Measurements from ENCODE around the gene CENPX. TPM values are rescaled to one million over a fixed set of nuclear protein-coding genes. Genes with fewer than 3 reads are reported as not detected.
A peak's percentile ranks its signal among the peaks of the same experiment; 100 is the strongest.

Gene CENPX
- total and polyA plus RNA-seq, 10 donors = 25.4 to 91.8 (median 32.9) TPM

GRCh38 chr17:82062984-82063368 lies 40.3 kb upstream of the CENPX start:
- H3K4me3 ChIP-seq = no peak overlapping the region
- intact Hi-C loops (cut with DNase I; ENCODE audit: low total_unique reads) = no loop called here
- H3K27me3 ChIP-seq (replicated peaks in 1 of 7) = no peaks in the 10 kb centered on the region
- no peaks in the 10 kb centered on the region for H3K9me3 ChIP-seq
- H3K36me3 ChIP-seq = peaks cover 0 to 62% (median 54%) of the 10 kb centered on the region in 6 donors
- no peak for DNase-seq
- no peak overlapping the region for H3K27ac ChIP-seq
- peaks cover 17 to 67% (median 41%) of the 10 kb centered on the region in 6 donors for H3K4me1 ChIP-seq
- WGBS, 5 donors = 80 to 97% (median 93%) methylated on average over 1 to 9 of the region's 9 CpGs; no CpG with 5 or more reads in 1 of the 5 donors
- TF ChIP-seq POLR2A (IDR thresholded peaks at IDR 0.05) = no peak
- TF ChIP-seq POLR2AphosphoS5 (IDR thresholded peaks at IDR 0.05) = no peak
- TF ChIP-seq, protein P1, sequence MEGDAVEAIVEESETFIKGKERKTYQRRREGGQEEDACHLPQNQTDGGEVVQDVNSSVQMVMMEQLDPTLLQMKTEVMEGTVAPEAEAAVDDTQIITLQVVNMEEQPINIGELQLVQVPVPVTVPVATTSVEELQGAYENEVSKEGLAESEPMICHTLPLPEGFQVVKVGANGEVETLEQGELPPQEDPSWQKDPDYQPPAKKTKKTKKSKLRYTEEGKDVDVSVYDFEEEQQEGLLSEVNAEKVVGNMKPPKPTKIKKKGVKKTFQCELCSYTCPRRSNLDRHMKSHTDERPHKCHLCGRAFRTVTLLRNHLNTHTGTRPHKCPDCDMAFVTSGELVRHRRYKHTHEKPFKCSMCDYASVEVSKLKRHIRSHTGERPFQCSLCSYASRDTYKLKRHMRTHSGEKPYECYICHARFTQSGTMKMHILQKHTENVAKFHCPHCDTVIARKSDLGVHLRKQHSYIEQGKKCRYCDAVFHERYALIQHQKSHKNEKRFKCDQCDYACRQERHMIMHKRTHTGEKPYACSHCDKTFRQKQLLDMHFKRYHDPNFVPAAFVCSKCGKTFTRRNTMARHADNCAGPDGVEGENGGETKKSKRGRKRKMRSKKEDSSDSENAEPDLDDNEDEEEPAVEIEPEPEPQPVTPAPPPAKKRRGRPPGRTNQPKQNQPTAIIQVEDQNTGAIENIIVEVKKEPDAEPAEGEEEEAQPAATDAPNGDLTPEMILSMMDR (IDR thresholded peaks at IDR 0.05 in 8 of 11, conservative IDR thresholded peaks at IDR 0.05 in 3 of 11) = no peak

DNA sequence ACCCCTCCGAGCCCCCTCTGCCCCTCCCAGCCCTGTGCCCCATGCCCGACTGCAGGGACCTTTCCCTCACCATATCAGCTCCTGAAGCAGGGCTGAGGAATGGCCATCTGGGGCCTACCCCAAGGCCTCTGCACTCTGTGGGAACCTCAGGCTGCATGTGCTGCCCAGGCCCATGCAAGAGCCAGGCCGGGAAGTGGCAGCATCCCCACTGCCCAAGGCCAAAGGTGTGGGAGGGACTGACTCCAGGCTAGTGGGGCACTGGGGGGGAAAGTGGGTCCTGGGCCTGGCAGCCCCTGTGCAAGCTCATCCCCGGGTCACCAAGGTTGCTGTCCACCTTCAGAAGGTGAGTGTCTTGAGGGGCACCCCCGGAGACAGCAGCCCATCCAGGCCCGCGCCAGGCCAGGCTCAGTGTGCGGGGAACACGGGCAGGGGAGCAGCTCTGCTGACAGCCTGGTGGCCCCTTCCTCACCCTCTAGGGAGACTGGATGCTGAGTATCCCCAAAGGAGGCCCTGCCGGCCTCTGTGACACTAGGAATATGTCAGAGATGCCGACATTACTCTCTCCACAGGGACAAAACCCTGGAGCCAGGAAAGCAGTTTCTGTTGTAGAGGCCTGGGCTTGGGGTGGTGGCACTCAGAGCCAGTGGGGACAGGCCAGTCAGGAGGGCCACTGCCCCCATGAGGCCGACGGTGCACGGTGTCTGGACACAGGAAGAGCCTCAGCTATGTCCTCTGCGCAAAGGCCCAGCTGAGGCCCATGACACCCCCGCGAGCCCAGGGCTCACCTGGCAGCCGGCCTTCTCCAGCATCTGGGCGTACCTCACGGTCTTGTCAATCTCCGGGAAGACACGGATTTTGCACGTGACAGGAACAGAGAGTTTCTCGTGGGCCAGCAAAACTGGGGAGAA lies 39.7 kb upstream of the CENPX start:
- peak; percentile 67 for DNase-seq
- peaks cover 17 to 74% (median 41%) of the 10 kb centered on the region in 6 donors for H3K4me1 ChIP-seq
- no peak overlapping the region for H3K4me3 ChIP-seq
- no peaks in the 10 kb centered on the region for H3K27me3 ChIP-seq (replicated peaks in 1 of 7)
- H3K36me3 ChIP-seq = peaks cover 0 to 69% (median 60%) of the 10 kb centered on the region in 6 donors
- intact Hi-C loops (cut with DNase I; ENCODE audit: low total_unique reads) = no loop called here
- H3K9me3 ChIP-seq = no peaks in the 10 kb centered on the region
- TF ChIP-seq POLR2AphosphoS5 (IDR thresholded peaks at IDR 0.05) (no peak), POLR2A (IDR thresholded peaks at IDR 0.05) (no peak)
- TF ChIP-seq, protein P1 (IDR thresholded peaks at IDR 0.05 in 8 of 11, conservative IDR thresholded peaks at IDR 0.05 in 3 of 11) = no peak
- WGBS, 5 donors = 75 to 95% (median 86%) methylated on average over 17 to 24 of the region's 24 CpGs
- H3K27ac ChIP-seq = no peak overlapping the region

- WGBS, 5 donors = 91 to 93% (median 92%) methylated on average over 23 to 34 of the region's 34 CpGs
- DNase-seq = peak; percentile 73
- H3K36me3 ChIP-seq = peaks cover 0 to 79% (median 71%) of the 10 kb centered on the region in 6 donors
- peaks cover 14 to 77% (median 38%) of the 10 kb centered on the region in 6 donors for H3K4me1 ChIP-seq
- no peaks in the 10 kb centered on the region for H3K9me3 ChIP-seq
- TF ChIP-seq POLR2AphosphoS5 (IDR thresholded peaks at IDR 0.05) (peak in 2 of 3 donors; percentile 26 to 58), POLR2A (IDR thresholded peaks at IDR 0.05) (no peak)
- intact Hi-C loops (cut with DNase I; ENCODE audit: low total_unique reads) = no loop called here
- no peak overlapping the region for H3K27ac ChIP-seq
- no peaks in the 10 kb centered on the region for H3K27me3 ChIP-seq (replicated peaks in 1 of 7)
- H3K4me3 ChIP-seq = no peak overlapping the region
Observed at GRCh38 chr17:82061047-82061925, 38.6 kb upstream of the CENPX start.

DNA sequence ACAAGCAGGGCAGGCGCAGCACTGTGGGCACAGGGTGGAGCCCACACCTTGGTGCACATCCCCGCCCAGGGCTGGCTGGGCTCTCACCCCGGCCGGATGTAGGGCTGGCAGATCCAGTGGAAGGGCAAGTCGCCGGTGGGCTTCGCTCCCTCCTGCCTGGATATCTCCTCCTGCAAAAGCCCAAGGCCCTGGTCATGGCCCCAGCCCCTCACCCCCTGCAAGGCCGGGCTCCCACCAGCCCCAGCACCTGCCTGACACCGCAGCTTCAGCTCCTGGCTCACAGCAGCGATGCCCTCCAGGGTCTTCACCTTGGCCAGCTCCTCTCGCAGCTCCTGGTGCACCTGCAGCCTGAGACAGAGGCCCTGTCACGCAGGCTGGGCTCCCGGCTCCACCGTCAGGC lies 37.9 kb upstream of the CENPX start:
- Histone ChIP-seq H3K9me3 (no peaks in the 10 kb centered on the region), H3K4me3 (no peak overlapping the region), H3K27ac (no peak overlapping the region), H3K36me3 (peaks cover 0 to 86% (median 77%) of the 10 kb centered on the region in 6 donors), H3K27me3 (replicated peaks in 1 of 7) (no peaks in the 10 kb centered on the region), H3K4me1 (peaks cover 9 to 77% (median 32%) of the 10 kb centered on the region in 6 donors)
- WGBS, 5 donors = 80 to 95% (median 89%) methylated on average over 8 to 14 of the region's 14 CpGs
- intact Hi-C loops (cut with DNase I; ENCODE audit: low total_unique reads) = no loop called here
- DNase-seq = peak; percentile 70
- TF ChIP-seq POLR2AphosphoS5 (IDR thresholded peaks at IDR 0.05) = peak in 2 of 3 donors; percentile 14 to 56
- no peak for TF ChIP-seq POLR2A (IDR thresholded peaks at IDR 0.05)
